Peyer's patch (tissue), 4 donors: ENCODE data around the gene SWAP70.

Source experiments
- CTCF ChIP-seq, 6 experiments: fragments of 450-650 bp in 4 of 6; fragments of 200-600 bp in 2 of 6; sonication (generic) in 1 of 6; IDR thresholded peaks; one replicate each; pipeline ENCODE4 v1.5.1; 2017 to 2019; ENCODE audit warnings: antibody characterized with exemption in 6 of 6, mild to moderate bottlenecking in 3 of 6, moderate library complexity in 1 of 6
- POLR2A ChIP-seq, 2 donors: fragments of 450-650 bp; IDR thresholded peaks; one replicate each; pipeline ENCODE4 v1.5.1; 2017; ENCODE audit warnings: antibody characterized with exemption in 2 of 2, mild to moderate bottlenecking in 2 of 2, moderate library complexity in 2 of 2

- TF ChIP-seq CTCF (IDR thresholded peaks at IDR 0.05) (no peak), POLR2A (IDR thresholded peaks at IDR 0.05) (no peak)
Observed at GRCh38 chr11:9642894-9643293, 21.0 kb upstream of the SWAP70 start.
